Kidney epithelial cell (primary cell): ENCODE data around the gene PTPRE. TPM values are rescaled to one million over a fixed set of nuclear protein-coding genes. Genes with fewer than 3 reads are reported as not detected.

Experiments
- DNase-seq: peaks from one replicate; pipeline ENCODE4 v3.0.0-alpha.2; 2010; ENCODE audit warnings: low read depth
- H3K27me3 ChIP-seq: 2 replicates; pipeline ENCODE4 v1.6.0; 2011; ENCODE audit warnings: low read length; ENCODE audit not compliant: control insufficient read depth, insufficient read depth
- H3K36me3 ChIP-seq: 2 replicates; pipeline ENCODE4 v1.5.1; 2011; ENCODE audit warnings: low read length; ENCODE audit not compliant: control insufficient read depth, insufficient read depth
- H3K4me3 ChIP-seq: 2 replicates; pipeline ENCODE4 v1.5.1; 2011; ENCODE audit warnings: low read depth, mild to moderate bottlenecking, control low read depth, low read length
- total RNA-seq: library from RNA; depleted of rRNA; stranded (reverse); fragments of >200 nt; gene quantifications from 2 replicates; pipeline ENCODE4 v1.2.3, GENCODE V29; 2015
- TF ChIP-seq, protein P1 (sequence below): IDR thresholded peaks from 2 replicates; pipeline ENCODE4 v1.5.1; 2011; ENCODE audit warnings: mild to moderate bottlenecking, moderate library complexity, low read length, control low read depth, inconsistent platforms; ENCODE audit not compliant: insufficient read depth, poor library complexity, severe bottlenecking

Gene PTPRE
- total RNA-seq, 1 donor from 2014 or later: 10.3 TPM

DNA sequence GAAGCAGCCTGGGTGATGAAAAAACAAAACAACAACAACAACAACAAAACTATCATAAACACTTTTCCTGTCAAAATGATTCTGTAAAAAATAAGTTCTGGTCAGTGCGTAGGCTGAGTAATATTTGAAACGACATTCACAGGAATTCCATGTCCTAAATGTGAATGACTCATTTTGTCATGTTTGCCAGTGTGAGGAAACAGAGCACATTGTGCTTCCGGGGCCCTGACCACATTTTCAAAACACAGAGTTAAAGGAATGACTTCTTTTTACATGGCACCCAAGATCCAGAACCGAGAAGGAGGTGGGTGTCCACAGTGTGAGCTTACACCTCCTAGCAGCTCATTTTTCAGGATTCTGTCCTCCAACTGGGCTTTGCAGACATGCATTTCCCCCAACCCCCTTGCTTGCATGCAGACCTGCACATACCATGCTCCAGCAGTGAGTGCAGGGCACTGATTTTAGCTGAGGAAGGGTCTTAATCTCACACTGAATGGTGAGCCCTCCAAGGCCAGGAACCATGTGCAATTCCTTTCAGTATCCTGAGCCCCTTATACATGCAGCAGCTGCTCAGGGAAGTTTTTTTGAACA is 17.2 kb upstream of the PTPRE start:
- TF ChIP-seq, protein P1, sequence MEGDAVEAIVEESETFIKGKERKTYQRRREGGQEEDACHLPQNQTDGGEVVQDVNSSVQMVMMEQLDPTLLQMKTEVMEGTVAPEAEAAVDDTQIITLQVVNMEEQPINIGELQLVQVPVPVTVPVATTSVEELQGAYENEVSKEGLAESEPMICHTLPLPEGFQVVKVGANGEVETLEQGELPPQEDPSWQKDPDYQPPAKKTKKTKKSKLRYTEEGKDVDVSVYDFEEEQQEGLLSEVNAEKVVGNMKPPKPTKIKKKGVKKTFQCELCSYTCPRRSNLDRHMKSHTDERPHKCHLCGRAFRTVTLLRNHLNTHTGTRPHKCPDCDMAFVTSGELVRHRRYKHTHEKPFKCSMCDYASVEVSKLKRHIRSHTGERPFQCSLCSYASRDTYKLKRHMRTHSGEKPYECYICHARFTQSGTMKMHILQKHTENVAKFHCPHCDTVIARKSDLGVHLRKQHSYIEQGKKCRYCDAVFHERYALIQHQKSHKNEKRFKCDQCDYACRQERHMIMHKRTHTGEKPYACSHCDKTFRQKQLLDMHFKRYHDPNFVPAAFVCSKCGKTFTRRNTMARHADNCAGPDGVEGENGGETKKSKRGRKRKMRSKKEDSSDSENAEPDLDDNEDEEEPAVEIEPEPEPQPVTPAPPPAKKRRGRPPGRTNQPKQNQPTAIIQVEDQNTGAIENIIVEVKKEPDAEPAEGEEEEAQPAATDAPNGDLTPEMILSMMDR: no peak
- no peaks in the 10 kb centered on the region for H3K36me3 ChIP-seq
- peak; percentile 34 for DNase-seq
- no peak overlapping the region for H3K4me3 ChIP-seq
- H3K27me3 ChIP-seq: no peaks in the 10 kb centered on the region

DNA sequence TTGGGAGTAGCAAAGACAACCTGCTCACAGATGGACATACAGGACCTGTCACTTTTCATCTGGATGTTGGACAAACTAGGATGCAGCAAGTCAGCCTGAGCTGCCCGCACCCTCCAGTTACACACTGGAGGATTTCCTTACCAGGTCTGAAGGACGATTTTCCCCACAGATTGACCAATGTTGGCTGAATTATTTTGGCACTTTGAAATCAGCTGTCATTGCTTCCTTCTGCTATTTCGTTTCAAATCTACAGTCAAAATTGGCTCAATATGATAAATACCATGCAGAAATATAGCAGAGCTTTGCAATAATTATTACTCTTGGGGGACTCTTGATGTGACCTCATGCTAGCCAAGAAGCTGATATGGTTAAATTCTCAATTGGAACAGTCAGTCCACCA is 16.7 kb upstream of the PTPRE start:
- Histone ChIP-seq H3K4me3 (no peak overlapping the region), H3K27me3 (no peaks in the 10 kb centered on the region), H3K36me3 (no peaks in the 10 kb centered on the region)
- TF ChIP-seq, protein P1: no peak
- no peak for DNase-seq

DNA sequence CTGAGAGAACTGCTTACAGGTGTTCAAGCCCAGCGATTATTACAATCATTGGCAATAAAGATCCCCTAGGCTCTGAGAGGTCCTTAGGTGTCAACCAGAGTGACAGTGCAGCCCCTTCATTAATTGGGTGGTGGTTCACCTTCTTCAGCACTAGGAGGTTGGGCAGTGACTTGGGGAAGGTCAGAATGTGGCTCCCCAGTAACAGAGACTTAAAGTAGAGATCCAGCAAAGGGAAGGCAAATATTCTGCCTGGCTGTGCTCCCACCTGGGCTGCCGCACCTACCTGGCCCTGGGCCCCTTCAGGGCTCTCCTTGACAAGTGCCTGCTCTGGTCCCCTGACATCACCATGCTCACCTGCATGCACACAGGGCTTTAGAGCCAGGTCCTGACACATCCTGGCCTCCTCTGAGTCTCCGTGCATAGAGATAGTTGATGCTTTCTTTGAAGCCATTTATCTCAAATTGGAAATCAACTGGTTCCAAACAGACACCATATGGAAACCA is 16.0 kb upstream of the PTPRE start:
- TF ChIP-seq, protein P1: no peak
- no peak overlapping the region for H3K4me3 ChIP-seq
- DNase-seq: no peak

DNA sequence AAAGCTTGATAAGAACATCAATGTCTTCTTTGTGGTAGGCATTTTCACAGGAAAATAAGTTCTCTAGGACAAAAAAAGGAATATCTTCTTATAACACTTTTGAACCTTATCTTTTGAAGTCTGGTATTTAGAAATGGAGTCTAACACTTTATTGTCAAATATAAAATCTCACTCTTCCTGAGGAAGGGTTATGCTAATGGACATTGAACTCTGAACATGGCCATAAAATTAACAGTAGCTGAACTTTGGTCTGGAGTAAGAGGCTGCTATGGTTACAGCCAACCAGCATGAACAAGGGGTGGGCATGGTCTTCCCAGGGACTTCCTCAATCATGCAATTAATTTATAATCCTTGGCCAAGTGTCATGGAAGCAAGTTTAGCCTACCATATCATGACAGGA is 14.2 kb upstream of the PTPRE start, which contains the start of gene CLRN3:
TSS of gene CLRN3 (minus strand) at position 199 of the 400 bp plus-strand sequence. CDS start at position 42, 157 bp downstream.
- H3K36me3 ChIP-seq: no peaks in the 10 kb centered on the region
- no peak for DNase-seq
- H3K27me3 ChIP-seq: no peaks in the 10 kb centered on the region
- TF ChIP-seq, protein P1: no peak
- H3K4me3 ChIP-seq: no peak within 1 kb of the TSS

More for the DNA sequence above, 16.0 kb upstream of the PTPRE start:
- Histone ChIP-seq H3K27me3 (no peaks in the 10 kb centered on the region), H3K36me3 (no peaks in the 10 kb centered on the region)

DNA sequence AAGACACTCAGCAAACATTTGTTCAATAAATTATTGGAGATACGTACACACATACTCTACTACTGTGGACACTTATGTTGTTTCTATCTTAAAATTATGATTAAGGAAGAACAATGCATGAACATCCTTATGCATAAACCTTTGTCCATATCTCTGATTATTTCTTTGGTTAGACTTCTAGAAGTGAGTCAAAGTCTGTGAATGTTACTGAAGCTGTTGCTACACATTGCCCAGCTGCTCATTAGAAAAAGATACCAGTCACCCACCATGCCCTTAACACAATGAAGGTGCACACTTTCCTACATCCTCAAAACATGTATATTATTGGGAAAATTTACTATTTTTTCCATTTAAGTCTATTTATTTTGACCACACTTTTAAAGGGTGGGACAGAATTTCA is 12.8 kb upstream of the PTPRE start:
- TF ChIP-seq, protein P1: no peak
- H3K27me3 ChIP-seq: no peaks in the 10 kb centered on the region
- DNase-seq: no peak
- no peak overlapping the region for H3K4me3 ChIP-seq
- H3K36me3 ChIP-seq: no peaks in the 10 kb centered on the region

DNA sequence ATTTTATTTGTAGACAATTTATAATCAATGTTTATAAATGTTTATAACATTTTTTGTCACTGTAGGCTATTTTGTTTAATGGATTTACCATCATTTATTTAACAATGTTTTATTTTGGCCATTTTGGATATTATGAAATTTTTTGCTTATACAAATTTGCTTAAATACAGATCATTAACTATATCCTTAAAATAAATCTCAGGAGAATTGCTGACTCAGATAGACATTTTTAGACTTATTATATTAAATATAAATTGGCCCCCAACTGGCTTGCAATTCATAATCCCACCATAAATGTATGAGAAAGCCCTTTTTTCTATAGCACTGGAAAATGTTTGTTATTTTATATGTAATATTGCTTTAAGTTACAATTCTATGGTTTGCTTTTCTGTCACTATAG is 10.3 kb upstream of the PTPRE start:
- no peak for DNase-seq

More for the DNA sequence above, 10.3 kb upstream of the PTPRE start:
- Histone ChIP-seq H3K27me3 (no peaks in the 10 kb centered on the region), H3K4me3 (no peak overlapping the region), H3K36me3 (no peaks in the 10 kb centered on the region)
- TF ChIP-seq, protein P1: no peak
